ENCODE measurements around the gene MEOX2. TPM values are rescaled to one million over a fixed set of nuclear protein-coding genes. Genes with fewer than 3 reads are reported as not detected.
A peak's percentile ranks its signal among the peaks of the same experiment; 100 is the strongest.

The MEOX2 gene
- total RNA-seq, 1 donor from 2014 or later: not detected

DNA sequence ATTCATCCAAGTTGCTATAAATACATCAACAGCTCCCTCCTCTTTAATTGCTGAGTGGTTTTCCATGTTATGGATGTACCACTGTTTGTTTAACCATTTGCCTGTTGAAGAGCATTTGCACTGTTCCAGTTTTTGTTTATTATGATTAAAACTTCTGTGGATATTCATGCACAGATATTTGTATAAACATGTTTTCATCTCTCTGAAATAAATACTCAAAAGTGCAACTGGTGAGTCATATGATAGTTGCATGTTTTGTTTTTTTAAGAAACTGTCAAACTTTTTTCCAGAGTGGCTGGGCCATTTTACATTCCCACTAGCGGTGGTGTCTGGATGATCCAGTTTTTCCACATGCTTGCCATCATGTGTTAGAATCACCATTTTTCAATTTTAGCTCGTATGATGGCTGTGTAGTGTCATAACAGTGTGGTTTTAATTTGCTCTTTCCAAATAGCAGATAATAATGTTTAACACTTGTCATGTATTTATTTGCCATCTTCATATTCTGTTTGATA is 33.6 kb downstream of the MEOX2 start:
- Histone ChIP-seq H3K4me2 (no peak overlapping the region), H3K27me3 (no peaks in the 10 kb centered on the region), H3K9me3 (ENCODE audit: low read depth) (no peaks in the 10 kb centered on the region), H3K4me3 (no peak overlapping the region), H3K9ac (no peak overlapping the region), H3K27ac (no peak overlapping the region), H3F3A (ENCODE audit: low read depth) (no peaks in the 10 kb centered on the region), H3K36me3 (no peaks in the 10 kb centered on the region), H3K79me2 (ENCODE audit: low read depth) (no peaks in the 10 kb centered on the region), H4K20me1 (ENCODE audit: low read depth) (no peaks in the 10 kb centered on the region), H3K4me1 (no peaks in the 10 kb centered on the region), H2AFZ (replicated peaks) (no peak overlapping the region)
- Mint-ChIP-seq H3K27me3 (ENCODE audit: insufficient read depth, low read depth) (no peaks in the 10 kb centered on the region), H3K4me1 (peaks cover 4% of the 10 kb centered on the region), H3K27ac (no peak overlapping the region), H3K9me3 (no peaks in the 10 kb centered on the region), H3K36me3 (no peaks in the 10 kb centered on the region), H3K4me3 (no peak overlapping the region)
- no peak for DNase-seq (ENCODE audit: low spot score)
- TF ChIP-seq EZH2 (IDR thresholded peaks at IDR 0.05): no peak
- TF ChIP-seq EZH2phosphoT487 (IDR thresholded peaks at IDR 0.05): no peak

DNA sequence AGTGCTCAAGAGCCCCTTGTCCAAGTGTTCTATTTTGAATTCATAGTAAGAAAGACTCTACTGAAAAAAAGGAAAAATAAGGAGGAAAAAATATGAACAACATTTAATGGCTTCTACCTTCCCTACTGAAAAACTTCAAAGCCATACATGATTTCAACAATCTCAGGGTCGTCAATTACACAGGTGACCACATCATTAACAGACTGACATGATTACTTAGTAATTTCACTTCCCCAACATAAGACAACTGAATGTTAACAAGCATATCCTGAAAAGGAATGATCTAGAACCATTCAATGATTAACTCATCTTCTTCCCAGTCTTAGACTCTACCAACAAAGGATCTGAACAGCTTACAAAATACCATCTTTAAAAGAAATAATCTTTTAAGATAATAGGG is 34.8 kb downstream of the MEOX2 start:
- peaks cover 4% of the 10 kb centered on the region for H3K4me1 Mint-ChIP-seq
- no peak overlapping the region for H3K27ac Mint-ChIP-seq

DNA sequence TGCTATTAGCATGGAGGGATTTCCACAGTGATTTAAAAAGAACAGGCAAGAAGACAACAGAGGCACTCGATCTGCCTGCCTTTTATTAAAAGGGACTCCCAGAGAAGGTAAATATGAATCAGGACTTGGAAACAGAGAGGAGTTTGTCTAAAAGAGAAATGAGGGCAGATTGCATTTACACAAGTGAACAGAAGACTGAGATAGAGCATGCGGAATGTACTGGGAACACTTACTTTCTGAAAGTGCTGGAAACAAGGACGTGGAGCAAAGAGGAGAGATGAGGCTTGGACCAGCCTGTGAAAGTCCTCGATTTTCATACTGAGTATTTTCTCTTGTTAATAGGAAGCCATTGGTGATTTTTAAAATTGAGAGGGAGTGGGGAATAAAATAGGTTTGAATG is 35.7 kb downstream of the MEOX2 start:
- no peak overlapping the region for H3K4me2 ChIP-seq
- no peak overlapping the region for H3K27ac ChIP-seq
- no peak overlapping the region for H2AFZ ChIP-seq (replicated peaks)
- no peaks in the 10 kb centered on the region for H3K79me2 ChIP-seq (ENCODE audit: low read depth)
- H3K27me3 ChIP-seq: no peaks in the 10 kb centered on the region
- Mint-ChIP-seq H3K27me3 (ENCODE audit: insufficient read depth, low read depth) (no peaks in the 10 kb centered on the region), H3K4me1 (peaks cover 4% of the 10 kb centered on the region), H3K36me3 (no peaks in the 10 kb centered on the region), H3K9me3 (no peaks in the 10 kb centered on the region), H3K4me3 (no peak overlapping the region), H3K27ac (no peak overlapping the region)
- no peaks in the 10 kb centered on the region for H3K4me1 ChIP-seq
- no peaks in the 10 kb centered on the region for H3K36me3 ChIP-seq
- no peak overlapping the region for H3K9ac ChIP-seq
- H3K9me3 ChIP-seq (ENCODE audit: low read depth): no peaks in the 10 kb centered on the region
- no peaks in the 10 kb centered on the region for H4K20me1 ChIP-seq (ENCODE audit: low read depth)
- no peak for DNase-seq (ENCODE audit: low spot score)
- H3K4me3 ChIP-seq: no peak overlapping the region
- no peaks in the 10 kb centered on the region for H3F3A ChIP-seq (ENCODE audit: low read depth)
- TF ChIP-seq, protein P1, sequence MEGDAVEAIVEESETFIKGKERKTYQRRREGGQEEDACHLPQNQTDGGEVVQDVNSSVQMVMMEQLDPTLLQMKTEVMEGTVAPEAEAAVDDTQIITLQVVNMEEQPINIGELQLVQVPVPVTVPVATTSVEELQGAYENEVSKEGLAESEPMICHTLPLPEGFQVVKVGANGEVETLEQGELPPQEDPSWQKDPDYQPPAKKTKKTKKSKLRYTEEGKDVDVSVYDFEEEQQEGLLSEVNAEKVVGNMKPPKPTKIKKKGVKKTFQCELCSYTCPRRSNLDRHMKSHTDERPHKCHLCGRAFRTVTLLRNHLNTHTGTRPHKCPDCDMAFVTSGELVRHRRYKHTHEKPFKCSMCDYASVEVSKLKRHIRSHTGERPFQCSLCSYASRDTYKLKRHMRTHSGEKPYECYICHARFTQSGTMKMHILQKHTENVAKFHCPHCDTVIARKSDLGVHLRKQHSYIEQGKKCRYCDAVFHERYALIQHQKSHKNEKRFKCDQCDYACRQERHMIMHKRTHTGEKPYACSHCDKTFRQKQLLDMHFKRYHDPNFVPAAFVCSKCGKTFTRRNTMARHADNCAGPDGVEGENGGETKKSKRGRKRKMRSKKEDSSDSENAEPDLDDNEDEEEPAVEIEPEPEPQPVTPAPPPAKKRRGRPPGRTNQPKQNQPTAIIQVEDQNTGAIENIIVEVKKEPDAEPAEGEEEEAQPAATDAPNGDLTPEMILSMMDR (IDR thresholded peaks at IDR 0.05): no peak
- no peak for TF ChIP-seq EZH2phosphoT487 (IDR thresholded peaks at IDR 0.05)
- TF ChIP-seq EZH2 (IDR thresholded peaks at IDR 0.05): no peak

More for the DNA sequence above, 34.8 kb downstream of the MEOX2 start:
- H3K79me2 ChIP-seq (ENCODE audit: low read depth): no peaks in the 10 kb centered on the region
- H2AFZ ChIP-seq (replicated peaks): no peak overlapping the region
- no peaks in the 10 kb centered on the region for H3K27me3 Mint-ChIP-seq (ENCODE audit: insufficient read depth, low read depth)
- H3K4me1 ChIP-seq: no peaks in the 10 kb centered on the region
- H3K4me2 ChIP-seq: no peak overlapping the region
- H4K20me1 ChIP-seq (ENCODE audit: low read depth): no peaks in the 10 kb centered on the region
- H3K27ac ChIP-seq: no peak overlapping the region
- no peak overlapping the region for H3K4me3 ChIP-seq
- H3K36me3 Mint-ChIP-seq: no peaks in the 10 kb centered on the region
- no peak for DNase-seq (ENCODE audit: low spot score)
- H3K9me3 ChIP-seq (ENCODE audit: low read depth): no peaks in the 10 kb centered on the region
- no peak overlapping the region for H3K4me3 Mint-ChIP-seq
- no peaks in the 10 kb centered on the region for H3F3A ChIP-seq (ENCODE audit: low read depth)
- no peaks in the 10 kb centered on the region for H3K27me3 ChIP-seq
- TF ChIP-seq EZH2 (IDR thresholded peaks at IDR 0.05): no peak
- no peak for TF ChIP-seq EZH2phosphoT487 (IDR thresholded peaks at IDR 0.05)
- TF ChIP-seq, protein P1 (IDR thresholded peaks at IDR 0.05): no peak
- no peak overlapping the region for H3K9ac ChIP-seq
- no peaks in the 10 kb centered on the region for H3K9me3 Mint-ChIP-seq
- no peaks in the 10 kb centered on the region for H3K36me3 ChIP-seq

DNA sequence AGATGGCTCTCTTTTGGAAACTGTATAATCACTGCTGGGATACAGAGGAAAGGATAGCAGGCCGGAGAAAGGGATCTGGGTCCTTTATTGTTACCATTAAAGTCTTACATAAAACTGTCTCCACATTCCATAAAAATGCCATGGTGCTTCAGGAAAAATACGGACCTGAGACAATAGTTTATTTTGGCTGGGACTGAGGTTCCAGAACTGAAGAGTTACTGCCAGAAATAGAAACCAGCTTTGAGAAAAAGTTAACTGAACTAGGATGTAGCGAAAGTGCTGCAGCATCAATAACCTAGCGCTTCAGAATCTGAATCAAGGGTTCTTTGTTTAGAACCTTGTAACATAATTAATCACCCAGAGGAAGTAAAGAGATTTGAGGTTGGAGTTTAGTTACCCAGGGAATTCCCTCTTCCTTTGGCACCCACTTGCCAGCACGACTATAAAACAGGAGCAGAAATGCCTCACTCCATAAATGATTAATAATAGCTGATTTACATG is 38.0 kb downstream of the MEOX2 start:
- Histone ChIP-seq H3K36me3 (no peaks in the 10 kb centered on the region), H3K4me1 (no peaks in the 10 kb centered on the region), H4K20me1 (ENCODE audit: low read depth) (no peaks in the 10 kb centered on the region), H3K9me3 (ENCODE audit: low read depth) (no peaks in the 10 kb centered on the region), H2AFZ (replicated peaks) (peak overlapping the region; percentile 58), H3K4me3 (no peak overlapping the region), H3K9ac (no peak overlapping the region), H3K79me2 (ENCODE audit: low read depth) (no peaks in the 10 kb centered on the region), H3K4me2 (no peak overlapping the region), H3K27ac (no peak overlapping the region), H3F3A (ENCODE audit: low read depth) (no peaks in the 10 kb centered on the region), H3K27me3 (no peaks in the 10 kb centered on the region)
- no peaks in the 10 kb centered on the region for H3K9me3 Mint-ChIP-seq
- H3K27me3 Mint-ChIP-seq (ENCODE audit: insufficient read depth, low read depth): no peaks in the 10 kb centered on the region
- no peak for DNase-seq (ENCODE audit: low spot score)
- no peak overlapping the region for H3K4me3 Mint-ChIP-seq
- TF ChIP-seq EZH2phosphoT487 (IDR thresholded peaks at IDR 0.05): no peak
- no peak for TF ChIP-seq EZH2 (IDR thresholded peaks at IDR 0.05)
- TF ChIP-seq, protein P1 (IDR thresholded peaks at IDR 0.05): no peak
- peaks cover 4% of the 10 kb centered on the region for H3K4me1 Mint-ChIP-seq
- H3K27ac Mint-ChIP-seq: no peak overlapping the region
- H3K36me3 Mint-ChIP-seq: no peaks in the 10 kb centered on the region
